ENCODE measurements around the gene LAD1.

Gene LAD1

GRCh38 chr1:201419256-201419655 is 20.1 kb upstream of the LAD1 start:
- no peak for DNase-seq (ENCODE audit: low read depth in 3 of 3)

GRCh38 chr1:201418461-201418860 is 19.3 kb upstream of the LAD1 start:
- no peak for DNase-seq (ENCODE audit: low read depth in 3 of 3)

DNA sequence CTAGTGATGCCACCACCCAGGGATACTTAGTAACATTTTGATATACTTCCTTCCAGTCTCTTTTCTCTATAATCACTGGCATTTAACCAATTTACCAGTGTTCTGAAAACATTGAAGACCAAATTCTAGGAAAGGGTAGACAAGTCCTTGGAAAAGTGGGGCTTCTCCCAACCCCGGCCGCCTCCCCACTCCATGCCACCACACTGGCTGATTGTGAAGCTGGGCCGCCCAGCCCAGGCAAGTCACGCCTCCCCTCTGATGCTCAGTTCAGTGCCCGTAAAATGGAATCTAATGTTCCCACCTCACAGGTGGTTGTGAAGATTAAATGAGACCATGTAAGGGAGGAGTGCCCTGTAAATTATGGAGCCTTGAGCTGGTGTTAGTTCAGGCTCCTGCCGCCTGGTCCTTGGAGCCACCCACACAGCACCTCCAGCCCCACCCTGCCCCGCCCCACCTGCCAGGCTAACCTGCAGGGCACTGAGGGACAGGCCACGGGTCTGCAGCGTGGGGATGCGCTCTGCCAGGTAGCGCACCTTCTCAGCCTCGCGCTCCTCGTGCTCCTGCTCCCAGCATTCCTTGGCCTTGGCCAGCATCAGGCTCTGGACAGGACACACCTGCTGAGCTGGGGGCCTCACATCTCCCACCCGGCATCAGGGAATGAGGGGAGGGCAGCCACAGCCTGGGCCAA is 15.1 kb upstream of the LAD1 start:
- DNase-seq (ENCODE audit: low read depth in 3 of 3), result no peak

- DNase-seq (ENCODE audit: low read depth in 3 of 3), result no peak
Observed at GRCh38 chr1:201411292-201411691, 12.2 kb upstream of the LAD1 start.

DNA sequence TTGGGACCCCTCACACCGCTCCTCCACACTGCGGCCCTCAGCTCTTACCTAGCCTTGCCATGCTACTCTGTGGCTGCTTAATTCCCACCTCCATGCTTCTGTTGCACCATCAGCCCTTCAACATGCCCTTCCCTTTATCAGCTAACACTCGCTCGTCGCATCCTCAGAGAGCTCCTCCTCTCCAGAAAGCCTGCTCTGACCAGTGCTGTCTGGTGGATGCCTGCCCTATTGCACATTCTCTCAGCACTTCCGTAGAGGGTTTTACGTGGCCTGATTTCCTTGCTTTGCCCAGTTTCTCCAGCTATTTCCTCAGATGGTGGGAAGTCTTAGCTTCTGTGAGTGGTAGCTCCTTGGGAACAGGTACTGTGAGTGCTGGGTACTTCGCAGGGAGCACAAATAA is 10.3 kb upstream of the LAD1 start:
- no peak for DNase-seq (ENCODE audit: low read depth in 3 of 3)

DNA sequence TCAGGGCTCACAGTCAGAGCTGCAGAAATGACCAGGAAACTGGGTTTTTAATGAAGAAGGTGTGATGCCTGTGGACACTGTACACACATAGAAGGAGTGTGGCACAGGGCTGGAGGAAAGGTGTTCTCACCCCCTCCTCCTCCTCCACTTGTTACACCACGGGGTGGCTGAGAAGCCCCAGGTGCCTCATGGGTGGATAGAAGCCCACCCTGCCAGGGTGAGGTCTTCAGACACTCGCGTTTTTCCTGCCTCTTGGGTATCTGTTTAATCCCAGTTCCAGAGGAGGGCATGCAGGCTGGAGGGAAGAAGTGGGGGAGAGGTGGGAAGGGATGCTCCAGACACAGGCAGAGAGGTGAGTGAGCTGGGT is 9.7 kb upstream of the LAD1 start:
- no peak for DNase-seq (ENCODE audit: low read depth in 3 of 3)

GRCh38 chr1:201408176-201408833 is 9.2 kb upstream of the LAD1 start:
- DNase-seq (ENCODE audit: low read depth in 3 of 3), result peak; percentile 45 to 63 (median 58)

GRCh38 chr1:201406831-201407406 is 7.8 kb upstream of the LAD1 start:
- no peak for DNase-seq (ENCODE audit: low read depth in 3 of 3)

DNA sequence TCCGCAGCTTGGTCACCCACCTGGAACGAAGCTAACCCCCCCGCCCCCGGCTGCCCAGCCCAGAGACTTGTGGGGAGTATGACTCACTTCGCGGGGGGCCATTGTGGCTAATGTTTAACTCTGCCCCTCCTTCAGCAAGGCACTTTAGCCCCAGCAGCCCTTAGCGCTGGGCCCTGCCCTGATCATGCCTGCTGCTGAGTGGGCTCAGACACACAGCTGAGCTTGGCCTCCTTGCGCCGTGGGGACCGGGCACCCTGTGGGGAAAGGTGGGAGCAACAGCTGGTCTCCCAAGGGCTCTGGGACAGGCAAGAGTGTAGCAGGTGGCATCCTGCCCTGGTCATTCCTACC is 6.3 kb upstream of the LAD1 start:
- DNase-seq (ENCODE audit: low read depth in 3 of 3), result no peak

- no peak for DNase-seq (ENCODE audit: low read depth in 3 of 3)
Observed at GRCh38 chr1:201404722-201405483, 5.8 kb upstream of the LAD1 start.

GRCh38 chr1:201404055-201404454 is 4.9 kb upstream of the LAD1 start:
- no peak for DNase-seq (ENCODE audit: low read depth in 3 of 3)

DNA sequence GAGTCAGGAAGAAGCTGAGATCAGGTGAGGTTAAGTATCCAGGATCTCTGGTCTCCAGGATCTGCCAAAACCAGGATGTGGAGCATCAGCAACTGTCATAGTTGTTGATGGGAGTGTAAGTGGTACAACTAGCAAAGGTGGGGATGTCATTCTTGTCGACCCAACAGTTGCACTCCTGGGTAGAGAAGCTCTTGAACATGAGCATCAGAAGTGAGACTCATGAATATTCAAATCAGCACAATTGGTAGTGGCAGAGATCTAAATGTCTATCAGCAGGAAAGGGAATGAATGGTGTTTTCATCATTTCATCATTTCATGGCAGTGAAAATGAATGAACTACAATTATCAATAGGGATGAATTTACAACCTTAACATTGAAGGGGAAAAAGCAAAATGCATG is 4.2 kb upstream of the LAD1 start:
- DNase-seq (ENCODE audit: low read depth in 3 of 3), result no peak

DNA sequence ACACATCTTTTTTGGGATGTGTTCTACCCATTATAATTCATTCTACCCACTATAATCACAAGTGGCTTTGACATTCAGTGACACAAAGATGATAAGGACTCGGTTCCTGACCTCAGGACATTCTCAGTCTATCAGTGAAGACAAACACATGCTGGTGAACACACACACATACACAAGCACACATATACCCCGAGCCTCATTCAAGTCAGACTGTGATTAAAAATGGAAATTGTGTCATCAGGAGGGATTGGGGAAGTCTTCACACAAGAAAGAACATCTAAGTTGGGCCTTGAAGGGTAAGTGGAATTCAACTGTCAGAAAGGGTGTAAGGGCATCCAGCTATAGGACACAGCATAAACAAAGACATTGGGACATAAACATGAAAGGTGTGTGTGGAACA is 2.6 kb upstream of the LAD1 start:
- no peak for DNase-seq (ENCODE audit: low read depth in 3 of 3)

DNA sequence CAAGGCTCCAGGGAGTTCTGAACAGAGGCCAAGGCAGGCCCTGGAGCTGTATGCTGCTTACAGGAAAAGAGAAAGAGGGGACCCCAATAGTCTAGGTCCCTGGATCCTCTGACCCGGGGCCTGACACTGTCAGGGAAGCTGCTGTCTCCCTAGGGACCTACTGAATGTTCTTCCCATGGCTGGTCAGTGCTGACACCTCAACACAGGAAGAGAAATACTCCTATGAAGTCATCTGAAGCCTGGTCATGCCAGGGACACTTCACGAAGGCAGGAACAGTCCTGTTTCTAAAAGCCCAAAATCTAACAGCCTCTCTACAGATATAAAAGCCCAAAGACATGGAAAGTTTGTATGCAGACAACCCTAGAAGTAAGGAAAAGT is 1.7 kb upstream of the LAD1 start:
- no peak for DNase-seq (ENCODE audit: low read depth in 3 of 3)

GRCh38 chr1:201400212-201400851 is 1.2 kb upstream of the LAD1 start:
- DNase-seq (ENCODE audit: low read depth in 3 of 3), result no peak

GRCh38 chr1:201399352-201400126 is 415 bp upstream of the LAD1 start:
- DNase-seq (ENCODE audit: low read depth in 3 of 3), result no peak

DNA sequence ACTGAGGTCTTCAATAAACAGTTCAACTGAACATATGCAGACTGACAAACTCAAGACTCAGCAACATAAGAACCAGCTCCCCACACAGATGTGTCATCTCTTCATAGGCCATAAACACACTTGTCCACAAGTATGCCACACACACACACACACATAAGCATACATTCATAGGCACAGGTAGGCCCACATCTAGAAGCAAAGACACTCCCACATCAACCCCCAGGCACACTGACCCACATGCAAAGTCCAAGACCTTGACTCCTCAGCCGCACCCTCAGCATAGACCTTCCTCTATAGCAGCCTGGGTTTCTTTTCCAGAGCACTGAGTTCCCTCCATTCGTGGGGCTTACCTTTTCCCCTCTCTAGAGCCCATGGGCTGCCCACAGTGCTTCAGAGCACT is 1.4 kb downstream of the LAD1 start:
- DNase-seq (ENCODE audit: low read depth in 3 of 3), result no peak

GRCh38 chr1:201396861-201397464 is 2.2 kb downstream of the LAD1 start:
- DNase-seq (ENCODE audit: low read depth in 3 of 3), result no peak

- DNase-seq (ENCODE audit: low read depth in 3 of 3), result no peak
Observed at GRCh38 chr1:201395936-201396335, 3.2 kb downstream of the LAD1 start.

DNA sequence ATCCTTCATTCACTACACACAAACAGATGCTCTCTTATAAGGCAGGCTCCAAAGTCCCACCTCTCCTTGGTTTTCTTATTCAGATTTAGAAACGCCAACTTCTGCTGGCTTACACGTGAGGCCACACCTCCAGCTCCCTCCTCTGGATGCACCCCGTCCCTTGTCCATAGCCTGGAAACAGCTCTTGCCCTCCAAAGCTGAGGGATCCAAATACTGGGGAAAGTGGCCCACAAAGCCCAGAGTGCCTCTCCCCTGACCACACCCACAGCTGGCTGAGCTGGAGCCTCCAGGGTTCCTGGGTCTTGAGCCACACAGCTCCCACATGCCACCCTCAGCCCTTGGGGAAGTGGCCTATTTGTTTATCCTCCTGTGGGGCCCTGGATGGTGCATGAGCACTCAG is 4.5 kb downstream of the LAD1 start:
- no peak for DNase-seq (ENCODE audit: low read depth in 3 of 3)

DNA sequence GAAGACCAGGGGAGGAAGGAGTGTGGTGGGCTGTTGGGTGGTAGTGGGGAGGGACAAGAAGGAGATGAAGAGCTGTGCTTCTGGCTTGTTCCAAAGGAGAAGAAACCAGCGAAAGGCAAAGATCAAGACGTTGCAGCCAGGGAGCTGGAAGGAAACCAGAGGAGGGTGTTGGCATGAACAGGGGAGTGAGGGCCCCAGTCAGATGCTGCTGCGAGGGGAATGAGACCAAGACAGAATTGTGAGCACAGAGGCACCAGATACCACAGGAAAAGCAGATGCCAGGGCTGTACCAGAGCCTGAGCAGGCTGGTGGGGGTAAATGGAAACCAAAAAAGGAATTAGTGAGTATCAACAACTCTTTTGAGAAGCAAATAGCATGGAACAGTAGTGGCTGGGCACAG is 6.0 kb downstream of the LAD1 start:
- no peak for DNase-seq (ENCODE audit: low read depth in 3 of 3)

Data from stimulated activated CD4-positive, alpha-beta T cell treated with anti-CD3 and anti-CD28 coated beads, TNF-alpha, amount 100 ng/mL, for 48 hours (primary cell).